Trophoblast cell (in vitro differentiated cells and primary cell): ENCODE results near the gene NIN.
"Not testable (repeated sequence)": the region's sequence is repeated elsewhere in the genome, so short reads cannot be mapped to it uniquely, and the experiment has no call there.

ENCODE experiments used
- DNase-seq, 2 donors: peaks; one replicate each; pipeline ENCODE4 v3.0.0-alpha.2; 2016
- H2AFZ ChIP-seq: 2 replicates; pipeline ENCODE4 v1.6.1; 2013; ENCODE audit warnings: low read length, moderate library complexity, mild to moderate bottlenecking; ENCODE audit not compliant: insufficient read depth, poor library complexity
- H2AK5ac ChIP-seq: 2 replicates; pipeline ENCODE4 v1.6.1; 2013; ENCODE audit warnings: mild to moderate bottlenecking, low read length
- H2BK120ac ChIP-seq: 2 replicates; pipeline ENCODE4 v1.6.1; 2013; ENCODE audit warnings: low read length, mild to moderate bottlenecking, moderate library complexity; ENCODE audit not compliant: insufficient read depth, poor library complexity
- H2BK12ac ChIP-seq: 2 replicates; pipeline ENCODE4 v1.6.1; 2013; ENCODE audit warnings: mild to moderate bottlenecking, low read length, moderate library complexity
- H2BK5ac ChIP-seq: 2 replicates; pipeline ENCODE4 v1.6.1; 2013; ENCODE audit warnings: low read length, low read depth, moderate library complexity, mild to moderate bottlenecking; ENCODE audit not compliant: poor library complexity
- H3K14ac ChIP-seq: 2 replicates; pipeline ENCODE4 v1.6.1; 2013; ENCODE audit warnings: mild to moderate bottlenecking, low read length
- H3K18ac ChIP-seq: 2 replicates; pipeline ENCODE4 v1.6.1; 2013; ENCODE audit warnings: mild to moderate bottlenecking, low read length
- H3K23ac ChIP-seq: 2 replicates; pipeline ENCODE4 v1.6.1; 2013; ENCODE audit warnings: low read length
- H3K27ac ChIP-seq: 2 replicates; pipeline ENCODE4 v1.5.1; 2013; ENCODE audit warnings: low read depth, mild to moderate bottlenecking, inconsistent platforms, low read length, moderate library complexity
- H3K27me3 ChIP-seq: 2 replicates; pipeline ENCODE4 v1.6.1; 2013; ENCODE audit warnings: inconsistent platforms, mild to moderate bottlenecking, low read length, moderate library complexity; ENCODE audit not compliant: insufficient read depth
- H3K36me3 ChIP-seq, 2 experiments: 1 replicate in 1 of 2; 2 replicates in 1 of 2; pipeline ENCODE4 v1.6.1; 2013; ENCODE audit warnings: low read length in 2 of 2, mild to moderate bottlenecking in 2 of 2, moderate library complexity in 1 of 2; ENCODE audit not compliant: insufficient read depth in 2 of 2, control insufficient read depth in 1 of 2
- H3K4ac ChIP-seq: 2 replicates; pipeline ENCODE4 v1.6.1; 2013; ENCODE audit warnings: low read depth, mild to moderate bottlenecking, low read length, moderate library complexity
- H3K4me1 ChIP-seq, 2 experiments: 1 replicate in 1 of 2; 2 replicates in 1 of 2; pipeline ENCODE4 v1.6.1; 2013; ENCODE audit warnings: low read length in 2 of 2, mild to moderate bottlenecking in 2 of 2, moderate library complexity in 1 of 2; ENCODE audit not compliant: insufficient read depth in 2 of 2, control insufficient read depth in 1 of 2
- H3K4me2 ChIP-seq: 2 replicates; pipeline ENCODE4 v1.6.1; 2013; ENCODE audit warnings: inconsistent platforms, mild to moderate bottlenecking, low read length, moderate library complexity
- H3K4me3 ChIP-seq: 2 replicates; pipeline ENCODE4 v1.5.1; 2013; ENCODE audit warnings: mild to moderate bottlenecking, low read depth, low read length, inconsistent platforms
- H3K79me1 ChIP-seq: one replicate; pipeline ENCODE4 v1.6.1; 2013; ENCODE audit warnings: low read length
- H3K79me2 ChIP-seq: 2 replicates; pipeline ENCODE4 v1.6.1; 2013; ENCODE audit warnings: low read length, mild to moderate bottlenecking; ENCODE audit not compliant: control insufficient read depth, insufficient read depth, poor library complexity
- H3K9ac ChIP-seq: 2 replicates; pipeline ENCODE4 v1.6.1; 2013; ENCODE audit warnings: mild to moderate bottlenecking, low read length
- H3K9me3 ChIP-seq: 2 replicates; pipeline ENCODE4 v1.6.1; 2013; ENCODE audit warnings: low read depth, mild to moderate bottlenecking, control low read depth, inconsistent platforms, low read length; ENCODE audit not compliant: insufficient read depth
- H4K12ac ChIP-seq: 2 replicates; pipeline ENCODE4 v1.6.1; 2013; ENCODE audit warnings: low read depth, mild to moderate bottlenecking, low read length, moderate library complexity
- H4K8ac ChIP-seq: 2 replicates; pipeline ENCODE4 v1.6.1; 2013; ENCODE audit warnings: low read depth, mild to moderate bottlenecking, low read length, moderate library complexity
- H4K91ac ChIP-seq: one replicate; pipeline ENCODE4 v1.6.1; 2013; ENCODE audit warnings: low read depth, mild to moderate bottlenecking, low read length, moderate library complexity
- WGBS: extraction: QIAGEN DNeasy Blood & Tissue Kit; methylation state at CpG from one replicate; pipeline ENCODE4 v1.1.7; 2013; ENCODE audit warnings: missing lambda C conversion rate; ENCODE audit not compliant: insufficient read length, insufficient coverage; ENCODE audit errors: extremely low coverage; 5-methylcytosine and 5-hydroxymethylcytosine counted together

Gene NIN

DNA sequence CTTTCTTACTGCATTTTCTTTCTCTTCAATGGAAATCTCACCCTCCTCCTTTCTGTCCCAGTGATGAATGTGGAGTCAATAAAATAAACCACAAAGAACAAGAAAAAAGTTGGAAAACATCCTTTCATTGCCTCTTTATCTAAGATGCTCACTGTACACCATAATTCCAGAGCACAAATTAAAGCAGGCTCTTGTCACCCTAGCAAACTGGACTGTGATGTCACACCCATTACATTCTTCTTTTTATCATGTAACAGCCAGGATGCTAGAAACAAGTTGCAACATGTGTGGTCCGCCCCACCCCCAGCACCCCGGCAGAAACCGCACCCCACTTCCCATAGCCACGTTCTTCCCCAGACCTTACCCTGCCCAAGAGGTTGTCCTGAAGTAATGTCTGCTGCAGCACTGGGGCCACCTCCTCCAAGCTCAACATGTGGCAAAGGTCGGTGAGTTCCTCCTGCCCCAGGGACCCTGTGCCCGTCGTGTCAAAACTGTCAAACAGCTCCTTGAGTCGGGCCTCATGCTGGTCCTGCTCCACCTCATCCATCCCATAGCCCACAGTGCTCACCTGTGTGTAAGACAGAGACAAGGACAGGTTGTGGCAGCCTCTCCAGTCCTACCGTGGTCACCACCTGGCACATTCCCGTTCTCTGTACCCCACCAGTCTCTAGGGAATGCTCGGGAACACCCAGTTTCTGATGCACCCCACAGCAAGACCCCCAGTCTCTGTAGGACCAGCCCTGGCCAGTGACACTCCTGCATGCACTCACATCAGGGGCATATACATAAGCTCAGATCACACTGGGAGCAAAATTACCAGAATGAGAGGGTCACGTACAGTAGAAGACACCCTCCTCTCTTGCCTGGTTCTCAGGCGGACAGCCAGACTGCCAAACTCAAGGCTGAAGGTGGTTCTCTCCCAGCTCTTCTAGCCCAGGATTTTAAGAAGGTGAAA, 9.2 kb downstream of the NIN start:
- H2BK120ac ChIP-seq: no peak overlapping the region
- no CpG with 5 or more reads among the region's 13 CpGs for WGBS

DNA sequence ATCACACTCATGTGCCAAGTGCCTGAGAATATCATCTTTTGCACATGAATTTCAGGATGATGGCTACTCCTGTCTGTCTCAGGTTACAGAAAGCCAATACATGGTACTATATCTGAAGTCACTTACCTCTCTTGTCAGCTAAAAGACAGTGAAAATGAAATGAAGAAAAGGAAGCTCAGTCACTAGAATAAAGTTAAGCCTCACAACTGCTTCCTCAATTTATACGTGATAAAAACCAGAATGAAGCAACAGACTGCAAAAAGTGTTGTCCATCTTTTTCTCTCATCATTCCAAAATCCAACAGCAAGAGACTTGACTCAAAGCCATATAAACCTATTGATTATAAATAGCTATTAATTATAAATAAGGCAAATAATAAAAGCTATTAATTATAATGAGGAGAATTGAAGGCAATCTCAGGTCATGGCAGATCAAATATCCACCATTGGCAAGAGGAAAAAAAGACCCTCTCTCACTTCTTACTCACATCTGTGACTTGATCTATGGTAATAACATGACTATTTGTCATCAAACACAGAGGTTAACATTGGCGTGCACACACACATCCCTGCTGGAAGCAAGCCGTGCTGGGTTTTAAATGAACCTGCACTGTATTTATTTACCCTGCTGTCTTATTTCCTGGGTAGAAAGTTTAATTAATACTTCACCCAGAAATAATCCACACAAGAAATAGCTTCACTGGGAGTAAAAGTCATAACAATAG, 10.0 kb downstream of the NIN start:
- Histone ChIP-seq H3K79me1 (no peaks in the 10 kb centered on the region), H3K27me3 (no peaks in the 10 kb centered on the region), H3K4me3 (no peak overlapping the region), H3K9ac (no peak overlapping the region), H3K27ac (no peak overlapping the region), H3K9me3 (no peaks in the 10 kb centered on the region), H2AFZ (no peak overlapping the region), H2BK12ac (no peak overlapping the region), H3K79me2 (no peaks in the 10 kb centered on the region), H3K36me3 (no peaks in the 10 kb centered on the region), H4K91ac (no peak overlapping the region), H2BK120ac (no peak overlapping the region), H3K4me2 (no peak overlapping the region), H4K12ac (no peak overlapping the region), H3K4me1 (no peaks in the 10 kb centered on the region), H2AK5ac (no peak overlapping the region), H3K4ac (no peak overlapping the region), H3K14ac (no peak overlapping the region), H3K23ac (no peak overlapping the region), H3K18ac (no peak overlapping the region), H2BK5ac (no peak overlapping the region), H4K8ac (no peak overlapping the region)
- no peak for DNase-seq
- no CpG with 5 or more reads among the region's 3 CpGs for WGBS

More for the DNA sequence above, 9.2 kb downstream of the NIN start:
- Histone ChIP-seq H3K9ac (no peak overlapping the region), H3K27ac (no peak overlapping the region), H3K4me2 (no peak overlapping the region), H2AFZ (no peak overlapping the region), H3K79me1 (no peaks in the 10 kb centered on the region), H4K8ac (no peak overlapping the region), H4K12ac (no peak overlapping the region), H2BK12ac (no peak overlapping the region), H3K4me3 (no peak overlapping the region), H2BK5ac (no peak overlapping the region), H4K91ac (no peak overlapping the region), H3K79me2 (no peaks in the 10 kb centered on the region), H3K4ac (no peak overlapping the region), H3K14ac (no peak overlapping the region), H3K9me3 (no peaks in the 10 kb centered on the region), H3K4me1 (no peaks in the 10 kb centered on the region), H3K27me3 (no peaks in the 10 kb centered on the region), H3K36me3 (no peaks in the 10 kb centered on the region), H3K23ac (no peak overlapping the region), H2AK5ac (no peak overlapping the region), H3K18ac (no peak overlapping the region)
- DNase-seq: no peak

DNA sequence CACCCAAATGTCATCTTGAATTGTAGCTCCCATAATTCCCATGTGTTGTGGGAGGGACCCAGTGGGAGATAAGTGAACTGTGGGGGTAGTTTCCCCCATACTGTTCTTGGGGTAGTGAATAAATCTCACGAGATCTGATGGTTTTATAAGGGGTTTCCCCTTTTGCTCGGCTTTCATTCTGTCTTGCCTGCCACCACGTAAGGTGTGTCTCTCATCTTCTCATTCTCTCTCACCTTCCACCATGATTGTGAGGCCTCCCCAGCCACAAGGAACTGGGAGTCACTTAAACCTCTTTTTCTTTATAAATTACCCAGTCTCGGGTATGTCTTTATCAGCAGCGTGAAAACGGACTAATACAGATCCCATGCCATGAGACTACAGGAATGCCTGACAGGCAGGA, 11.7 kb downstream of the NIN start:
- H2BK12ac ChIP-seq, H2AK5ac ChIP-seq, H3K27ac ChIP-seq, H3K9me3 ChIP-seq, H3K4me1 ChIP-seq, H3K18ac ChIP-seq, H3K4me2 ChIP-seq, H3K27me3 ChIP-seq, H3K9ac ChIP-seq, H3K4me3 ChIP-seq, DNase-seq, H4K8ac ChIP-seq, H4K12ac ChIP-seq, H2BK5ac ChIP-seq, H2BK120ac ChIP-seq, H3K23ac ChIP-seq, H3K79me2 ChIP-seq, H3K79me1 ChIP-seq, H3K4ac ChIP-seq, H4K91ac ChIP-seq, H3K14ac ChIP-seq, H2AFZ ChIP-seq, H3K36me3 ChIP-seq: not testable (repeated sequence)
- WGBS: no CpG with 5 or more reads among the region's 6 CpGs

DNA sequence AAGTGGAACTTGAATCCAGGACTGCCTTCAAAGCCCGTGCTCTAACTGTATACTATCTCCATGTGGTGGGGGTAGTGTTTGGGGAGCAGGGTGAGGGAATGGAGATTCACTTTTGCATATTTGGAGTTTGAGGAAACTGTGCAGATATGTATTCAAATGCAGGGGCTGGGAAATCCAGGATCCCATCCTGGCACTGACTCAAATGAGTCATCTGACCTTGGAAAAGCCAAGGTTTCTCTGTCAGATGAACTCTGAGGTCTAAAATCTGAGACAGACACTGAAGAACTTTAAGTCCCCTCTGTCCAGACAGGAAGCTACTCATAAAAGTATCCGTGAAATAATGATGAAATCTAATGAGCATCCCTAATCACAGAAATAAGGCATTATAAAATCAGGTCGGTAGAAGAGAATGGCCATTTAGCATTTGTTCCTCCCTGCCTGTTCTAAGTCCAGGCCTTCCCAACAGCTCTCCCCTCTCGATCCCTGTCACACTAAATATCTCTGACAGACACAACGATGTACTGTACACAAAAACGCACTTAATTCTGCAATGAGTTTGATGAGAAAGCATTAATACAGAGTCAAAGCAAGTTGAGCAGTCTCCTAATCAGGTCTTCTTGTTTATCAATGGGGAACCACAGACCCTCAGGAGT, 14.4 kb downstream of the NIN start:
- Histone ChIP-seq H4K91ac (no peak overlapping the region), H3K4me1 (no peaks in the 10 kb centered on the region), H3K4ac (no peak overlapping the region), H2AK5ac (no peak overlapping the region), H4K8ac (no peak overlapping the region), H3K36me3 (no peaks in the 10 kb centered on the region), H3K27ac (no peak overlapping the region), H4K12ac (no peak overlapping the region), H3K79me2 (no peaks in the 10 kb centered on the region), H2BK120ac (no peak overlapping the region), H3K79me1 (no peaks in the 10 kb centered on the region), H3K18ac (no peak overlapping the region), H3K4me3 (no peak overlapping the region), H3K14ac (no peak overlapping the region), H2AFZ (no peak overlapping the region), H3K27me3 (no peaks in the 10 kb centered on the region), H3K9ac (no peak overlapping the region), H3K9me3 (no peaks in the 10 kb centered on the region), H2BK12ac (no peak overlapping the region), H2BK5ac (no peak overlapping the region), H3K4me2 (no peak overlapping the region), H3K23ac (no peak overlapping the region)
- DNase-seq: no peak
- WGBS: no CpG with 5 or more reads among the region's 6 CpGs
